Neural progenitor cell (in vitro differentiated cells): ENCODE measurements around the gene CLNK. TPM values are rescaled to one million over a fixed set of nuclear protein-coding genes. Genes with fewer than 3 reads are reported as not detected.

Experiments
- DNase-seq: peaks from one replicate; pipeline ENCODE4 v3.0.0-alpha.2; 2016; ENCODE audit warnings: low spot score
- H2AFZ ChIP-seq: fragments of 200-600 bp; sonication (generic); replicated peaks from 2 replicates; pipeline ENCODE4 v1.6.1; 2016; ENCODE audit warnings: antibody characterized with exemption
- H3F3A ChIP-seq: fragments of 200-600 bp; sonication (generic); 2 replicates; pipeline ENCODE4 v1.6.1; 2016; ENCODE audit warnings: antibody characterized with exemption, low read depth
- H3K27ac ChIP-seq: fragments of 200-600 bp; sonication (generic); 2 replicates; pipeline ENCODE4 v1.5.1; 2016; ENCODE audit warnings: mild to moderate bottlenecking
- H3K27me3 ChIP-seq: fragments of 200-600 bp; sonication (generic); 2 replicates; pipeline ENCODE4 v1.6.1; 2016; ENCODE audit warnings: mild to moderate bottlenecking, moderate library complexity
- H3K36me3 ChIP-seq: fragments of 200-600 bp; sonication (generic); 2 replicates; pipeline ENCODE4 v1.5.1; 2016
- H3K4me1 ChIP-seq: fragments of 200-600 bp; sonication (generic); 2 replicates; pipeline ENCODE4 v1.6.1; 2016; ENCODE audit warnings: mixed run types
- H3K4me2 ChIP-seq: fragments of 200-600 bp; sonication (generic); 2 replicates; pipeline ENCODE4 v1.6.1; 2016
- H3K4me3 ChIP-seq: fragments of 200-600 bp; sonication (generic); 2 replicates; pipeline ENCODE4 v1.5.1; 2016
- H3K79me2 ChIP-seq: fragments of 200-600 bp; sonication (generic); 2 replicates; pipeline ENCODE4 v1.6.1; 2016; ENCODE audit warnings: low read depth
- H3K9ac ChIP-seq: fragments of 200-600 bp; sonication (generic); 2 replicates; pipeline ENCODE4 v1.6.1; 2016
- H3K9me3 ChIP-seq: fragments of 200-600 bp; sonication (generic); 2 replicates; pipeline ENCODE4 v1.5.1; 2016; ENCODE audit warnings: low read depth
- H4K20me1 ChIP-seq: fragments of 200-600 bp; sonication (generic); 2 replicates; pipeline ENCODE4 v1.6.1; 2016; ENCODE audit warnings: low read depth
- H3K27ac Mint-ChIP-seq: 3 replicates; pipeline ENCODE4 v1.8.0; 2021; ENCODE audit warnings: mixed read lengths
- H3K27me3 Mint-ChIP-seq: 2 replicates; pipeline ENCODE4 v1.8.0; 2022; ENCODE audit warnings: low read depth, mild to moderate bottlenecking, inconsistent platforms, moderate library complexity, mixed read lengths; ENCODE audit not compliant: insufficient read depth
- H3K36me3 Mint-ChIP-seq: 3 replicates; pipeline ENCODE4 v1.8.0; 2021; ENCODE audit warnings: mixed read lengths
- H3K4me1 Mint-ChIP-seq: 3 replicates; pipeline ENCODE4 v1.8.0; 2021; ENCODE audit warnings: mixed read lengths
- H3K4me3 Mint-ChIP-seq: 3 replicates; pipeline ENCODE4 v1.8.0; 2021; ENCODE audit warnings: mild to moderate bottlenecking, moderate library complexity, mixed read lengths
- H3K9me3 Mint-ChIP-seq: 3 replicates; pipeline ENCODE4 v1.8.0; 2020; ENCODE audit warnings: mixed read lengths
- CTCF ChIP-seq: fragments of 200-600 bp; sonication (generic); IDR thresholded peaks from 2 replicates; pipeline ENCODE4 v1.5.1; 2017; ENCODE audit warnings: antibody characterized with exemption, mild to moderate bottlenecking
- EZH2 ChIP-seq: fragments of 200-600 bp; sonication (generic); IDR thresholded peaks from 2 replicates; pipeline ENCODE4 v1.6.1; 2017; ENCODE audit warnings: antibody characterized with exemption, mild to moderate bottlenecking, moderate library complexity
- EZH2phosphoT487 ChIP-seq: fragments of 200-600 bp; sonication (generic); IDR thresholded peaks from 2 replicates; pipeline ENCODE4 v1.6.1; 2017; ENCODE audit warnings: antibody characterized with exemption
- total RNA-seq: library from RNA; depleted of rRNA; stranded (reverse); fragments of >200 nt; gene quantifications from 2 replicates; pipeline ENCODE4 v1.2.3, GENCODE V29; 2015; ENCODE audit warnings: low replicate concordance

The CLNK gene
- total RNA-seq, 1 donor from 2014 or later = not detected

DNA sequence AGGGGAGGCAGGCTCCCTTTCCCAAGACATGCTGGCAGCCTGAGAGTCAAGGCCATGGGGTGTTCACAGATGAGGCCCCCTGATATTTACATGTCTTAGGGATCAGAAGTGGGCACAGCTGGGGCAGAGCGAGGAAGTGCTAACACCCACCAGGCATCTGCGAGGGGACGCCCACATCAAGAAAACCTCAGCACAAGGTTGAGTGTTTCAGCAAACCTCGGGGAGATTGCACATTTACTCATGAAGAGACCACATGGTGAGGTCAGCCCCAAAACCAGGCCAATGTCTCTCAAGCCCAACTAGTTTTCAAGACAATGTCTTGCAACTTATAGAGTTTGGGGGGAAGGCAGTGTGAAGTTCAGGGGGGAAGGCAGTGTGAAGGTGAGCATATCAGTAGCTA is 55.2 kb downstream of the CLNK start:
- Mint-ChIP-seq H3K36me3 (no peaks in the 10 kb centered on the region), H3K4me3 (no peak overlapping the region)
- DNase-seq = no peak

GRCh38 chr4:10625131-10625530 is 59.4 kb downstream of the CLNK start:
- H3K9me3 Mint-ChIP-seq = no peaks in the 10 kb centered on the region
- TF ChIP-seq CTCF (no peak), EZH2 (no peak), EZH2phosphoT487 (no peak)
- H3K27ac ChIP-seq = no peak overlapping the region
- no peaks in the 10 kb centered on the region for H3K9me3 ChIP-seq
- no peaks in the 10 kb centered on the region for H4K20me1 ChIP-seq
- H3K36me3 ChIP-seq = no peaks in the 10 kb centered on the region
- no peaks in the 10 kb centered on the region for H3K27me3 ChIP-seq
- peaks cover 7% of the 10 kb centered on the region for H3K27me3 Mint-ChIP-seq
- H3K4me1 Mint-ChIP-seq = peaks cover 4% of the 10 kb centered on the region
- H3K4me3 Mint-ChIP-seq = no peak overlapping the region
- H3K36me3 Mint-ChIP-seq = no peaks in the 10 kb centered on the region
- no peaks in the 10 kb centered on the region for H3K79me2 ChIP-seq
- DNase-seq = no peak
- H3K4me1 ChIP-seq = no peaks in the 10 kb centered on the region
- no peak overlapping the region for H3K4me2 ChIP-seq
- H3K9ac ChIP-seq = no peak overlapping the region
- H3F3A ChIP-seq = no peaks in the 10 kb centered on the region
- H3K27ac Mint-ChIP-seq = no peak overlapping the region
- no peak overlapping the region for H2AFZ ChIP-seq
- no peak overlapping the region for H3K4me3 ChIP-seq

More for the DNA sequence above, 55.2 kb downstream of the CLNK start:
- Histone ChIP-seq H3K36me3 (no peaks in the 10 kb centered on the region), H2AFZ (no peak overlapping the region), H3K4me2 (no peak overlapping the region), H3K4me1 (peaks cover 7% of the 10 kb centered on the region), H4K20me1 (no peaks in the 10 kb centered on the region), H3K4me3 (no peak overlapping the region), H3F3A (no peaks in the 10 kb centered on the region), H3K9ac (no peak overlapping the region), H3K27ac (no peak overlapping the region), H3K9me3 (no peaks in the 10 kb centered on the region), H3K79me2 (no peaks in the 10 kb centered on the region), H3K27me3 (no peaks in the 10 kb centered on the region)
- TF ChIP-seq EZH2phosphoT487 (no peak), EZH2 (no peak), CTCF (no peak)
- Mint-ChIP-seq H3K9me3 (no peaks in the 10 kb centered on the region), H3K4me1 (peaks cover 7% of the 10 kb centered on the region), H3K27ac (no peak overlapping the region), H3K27me3 (peaks cover 5% of the 10 kb centered on the region)

DNA sequence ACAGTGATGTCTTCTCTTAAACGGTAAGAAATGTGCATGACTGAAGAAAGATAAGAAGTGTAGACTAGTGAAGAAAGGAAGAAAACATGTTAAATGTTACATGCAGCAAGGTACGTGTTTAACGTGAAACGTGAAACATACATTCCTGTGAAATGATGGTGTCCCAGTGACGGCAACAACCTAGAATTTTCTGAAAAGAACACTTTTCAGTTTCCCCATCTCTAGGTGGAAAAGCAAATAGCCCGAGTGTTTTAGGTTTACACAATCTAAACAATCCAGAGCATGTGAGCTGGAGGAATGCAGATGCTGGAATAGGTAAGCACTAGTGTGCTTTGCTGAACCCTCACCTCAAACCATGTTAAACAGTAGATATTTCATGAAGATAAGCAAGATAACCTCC is 60.7 kb downstream of the CLNK start:
- Mint-ChIP-seq H3K4me1 (peaks cover 10% of the 10 kb centered on the region), H3K9me3 (no peaks in the 10 kb centered on the region)
- H3K9me3 ChIP-seq = no peaks in the 10 kb centered on the region

More for the DNA sequence above, 60.7 kb downstream of the CLNK start:
- Histone ChIP-seq H3K36me3 (no peaks in the 10 kb centered on the region), H4K20me1 (no peaks in the 10 kb centered on the region), H3K79me2 (no peaks in the 10 kb centered on the region), H2AFZ (no peak overlapping the region), H3K4me2 (no peak overlapping the region), H3K4me3 (no peak overlapping the region), H3K4me1 (no peaks in the 10 kb centered on the region), H3F3A (no peaks in the 10 kb centered on the region), H3K9ac (no peak overlapping the region), H3K27me3 (no peaks in the 10 kb centered on the region), H3K27ac (no peak overlapping the region)
- DNase-seq = no peak
- Mint-ChIP-seq H3K36me3 (no peaks in the 10 kb centered on the region), H3K27me3 (peaks cover 7% of the 10 kb centered on the region), H3K27ac (no peak overlapping the region), H3K4me3 (no peak overlapping the region)
- TF ChIP-seq EZH2 (no peak), CTCF (no peak)
